Glutamatergic neuron (in vitro differentiated cells): ENCODE data around the gene EFCAB5. TPM values are rescaled to one million over a fixed set of nuclear protein-coding genes. Genes with fewer than 3 reads are reported as not detected.

ENCODE experiments used
- DNase-seq: peaks from one replicate; pipeline ENCODE4 v3.0.0; 2022
- H3K27ac Mint-ChIP-seq: one replicate; pipeline ENCODE4 v1.8.0; 2020; ENCODE audit warnings: mild to moderate bottlenecking, mixed read lengths, inconsistent platforms; ENCODE audit not compliant: unreplicated experiment
- H3K27me3 Mint-ChIP-seq: one replicate; pipeline ENCODE4 v1.8.0; 2020; ENCODE audit warnings: mild to moderate bottlenecking, moderate library complexity, mixed read lengths, inconsistent platforms; ENCODE audit not compliant: unreplicated experiment
- H3K36me3 Mint-ChIP-seq: one replicate; pipeline ENCODE4 v1.8.0; 2020; ENCODE audit warnings: mild to moderate bottlenecking, mixed read lengths, inconsistent platforms; ENCODE audit not compliant: unreplicated experiment
- H3K4me1 Mint-ChIP-seq: one replicate; pipeline ENCODE4 v1.8.0; 2020; ENCODE audit warnings: mild to moderate bottlenecking, low read depth, mixed read lengths, inconsistent platforms; ENCODE audit not compliant: unreplicated experiment
- H3K4me3 Mint-ChIP-seq: one replicate; pipeline ENCODE4 v1.8.0; 2020; ENCODE audit warnings: mild to moderate bottlenecking, mixed read lengths, inconsistent platforms; ENCODE audit not compliant: unreplicated experiment
- H3K9me3 Mint-ChIP-seq: one replicate; pipeline ENCODE4 v1.8.0; 2020; ENCODE audit warnings: mild to moderate bottlenecking, moderate library complexity, mixed read lengths, inconsistent platforms; ENCODE audit not compliant: unreplicated experiment
- CTCF ChIP-seq: fragments of 200-600 bp; sonication (generic); IDR thresholded peaks from one replicate; pipeline ENCODE4 v1.5.0; 2021; ENCODE audit not compliant: partially characterized antibody, unreplicated experiment
- total RNA-seq: library from RNA; stranded (reverse); fragmentation: NEBNext Ultra II Directional; extraction: Animal tissue kit (Norgen Biotek cat#: 25700); gene quantifications from one replicate; pipeline ENCODE4 v1.2.1, GENCODE V29; 2021; ENCODE audit not compliant: unreplicated experiment

EFCAB5 gene
- total RNA-seq, 1 donor from 2014 or later, result 0.69 TPM

GRCh38 chr17:30093463-30094147 is 152.2 kb downstream of the EFCAB5 start:
- peak; percentile 95 for TF ChIP-seq CTCF
- Mint-ChIP-seq H3K4me1 (no peaks in the 10 kb centered on the region), H3K36me3 (no peaks in the 10 kb centered on the region), H3K27me3 (no peaks in the 10 kb centered on the region), H3K4me3 (no peak overlapping the region), H3K27ac (no peak overlapping the region), H3K9me3 (no peaks in the 10 kb centered on the region)
- DNase-seq, result peak; percentile 31

- Mint-ChIP-seq H3K4me3 (no peak overlapping the region), H3K9me3 (no peaks in the 10 kb centered on the region), H3K27me3 (no peaks in the 10 kb centered on the region), H3K4me1 (no peaks in the 10 kb centered on the region), H3K36me3 (no peaks in the 10 kb centered on the region), H3K27ac (no peak overlapping the region)
- no peak for DNase-seq
- peak; percentile 47 for TF ChIP-seq CTCF
Observed at GRCh38 chr17:30095507-30096244, 154.2 kb downstream of the EFCAB5 start.

GRCh38 chr17:30101686-30102390 is 160.4 kb downstream of the EFCAB5 start:
- DNase-seq, result no peak
- H3K4me3 Mint-ChIP-seq, result no peak overlapping the region
- H3K4me1 Mint-ChIP-seq, result peaks cover 4% of the 10 kb centered on the region
- TF ChIP-seq CTCF, result no peak
- no peaks in the 10 kb centered on the region for H3K36me3 Mint-ChIP-seq
- peaks cover 2% of the 10 kb centered on the region for H3K9me3 Mint-ChIP-seq
- H3K27ac Mint-ChIP-seq, result no peak overlapping the region
- H3K27me3 Mint-ChIP-seq, result no peaks in the 10 kb centered on the region

GRCh38 chr17:30103921-30104320 is 162.5 kb downstream of the EFCAB5 start:
- no peak overlapping the region for H3K27ac Mint-ChIP-seq
- H3K9me3 Mint-ChIP-seq, result peaks cover 2% of the 10 kb centered on the region
- no peak for TF ChIP-seq CTCF
- DNase-seq, result no peak
- H3K4me1 Mint-ChIP-seq, result peaks cover 4% of the 10 kb centered on the region
- H3K4me3 Mint-ChIP-seq, result no peak overlapping the region
- H3K27me3 Mint-ChIP-seq, result no peaks in the 10 kb centered on the region
- no peaks in the 10 kb centered on the region for H3K36me3 Mint-ChIP-seq
